Activated naive CD4-positive, alpha-beta T cell treated with Interleukin-2 at 50 U/mL for 16 hours (primary cell): Measurements from ENCODE around the gene CANX.

Experiments
- DNase-seq: peaks from one replicate; pipeline ENCODE4 v3.0.0-alpha.2; 2020

CANX gene

DNA sequence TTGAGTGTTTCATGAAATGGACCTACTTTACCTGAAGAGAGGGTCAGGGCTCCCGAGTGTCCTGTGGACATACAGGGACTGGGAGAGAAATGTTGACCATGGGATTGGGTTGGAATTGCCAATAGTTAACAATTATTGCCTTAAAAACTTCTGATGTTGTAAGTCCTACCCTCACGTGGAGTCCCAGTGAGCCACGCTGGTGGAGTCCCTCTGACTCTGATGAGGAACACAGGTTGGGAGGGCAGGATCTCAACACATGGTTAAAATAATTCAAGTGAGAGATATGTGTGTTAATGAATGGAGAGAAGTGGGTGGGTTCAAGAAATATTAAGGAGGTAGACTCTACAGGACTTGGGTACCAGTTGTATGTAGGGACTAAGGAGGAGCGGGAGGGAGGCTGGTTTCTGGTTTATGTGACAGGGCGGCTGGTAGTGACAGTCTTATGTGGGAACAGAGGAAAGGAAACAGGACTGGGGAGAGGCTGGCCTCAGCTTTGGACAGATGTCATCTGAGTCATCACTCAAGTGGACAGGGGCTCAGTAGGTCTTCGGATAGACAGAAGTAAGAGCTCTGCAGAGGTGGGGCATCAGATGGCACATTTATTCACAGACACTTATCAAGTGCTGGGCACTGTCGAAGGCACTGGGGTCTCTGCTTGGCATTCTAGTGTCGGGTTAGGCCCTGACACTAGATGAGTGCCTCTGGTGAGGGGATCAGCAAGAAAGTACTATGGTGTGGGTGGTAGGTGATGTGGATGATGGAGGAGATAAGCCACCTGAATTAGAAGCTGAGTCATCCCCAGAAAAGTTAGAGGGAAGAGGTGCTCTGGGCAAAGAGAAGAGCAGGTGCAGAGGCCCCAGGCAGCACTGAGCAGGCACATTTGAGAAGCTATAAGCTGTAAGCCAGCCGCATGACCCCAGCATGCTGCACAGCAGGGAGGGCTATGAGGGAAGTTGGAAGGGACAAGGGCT is 61.1 kb downstream of the CANX start:
- DNase-seq, result peak; percentile 27

GRCh38 chr5:179762079-179762780 is 63.5 kb downstream of the CANX start:
- peak; percentile 9 for DNase-seq

DNA sequence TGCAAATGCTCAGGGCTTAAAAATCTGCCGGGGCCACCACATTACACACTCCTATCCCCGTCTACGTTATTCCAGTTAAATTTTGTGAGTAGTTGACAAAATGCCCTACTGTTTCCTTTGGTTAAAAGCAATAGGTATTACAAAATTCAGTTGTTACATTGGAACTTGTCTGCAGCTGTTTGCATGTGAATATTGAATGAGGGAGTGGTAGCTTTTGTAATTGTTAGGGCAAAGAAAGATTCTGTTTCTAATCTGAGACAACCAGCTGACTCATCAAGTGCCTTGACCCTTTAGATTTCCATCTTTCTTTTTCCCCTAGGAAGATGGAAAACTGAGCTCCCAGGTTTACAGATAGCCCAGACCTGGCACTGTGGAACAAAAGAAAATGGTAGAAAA is 64.0 kb downstream of the CANX start:
- DNase-seq, result no peak

DNA sequence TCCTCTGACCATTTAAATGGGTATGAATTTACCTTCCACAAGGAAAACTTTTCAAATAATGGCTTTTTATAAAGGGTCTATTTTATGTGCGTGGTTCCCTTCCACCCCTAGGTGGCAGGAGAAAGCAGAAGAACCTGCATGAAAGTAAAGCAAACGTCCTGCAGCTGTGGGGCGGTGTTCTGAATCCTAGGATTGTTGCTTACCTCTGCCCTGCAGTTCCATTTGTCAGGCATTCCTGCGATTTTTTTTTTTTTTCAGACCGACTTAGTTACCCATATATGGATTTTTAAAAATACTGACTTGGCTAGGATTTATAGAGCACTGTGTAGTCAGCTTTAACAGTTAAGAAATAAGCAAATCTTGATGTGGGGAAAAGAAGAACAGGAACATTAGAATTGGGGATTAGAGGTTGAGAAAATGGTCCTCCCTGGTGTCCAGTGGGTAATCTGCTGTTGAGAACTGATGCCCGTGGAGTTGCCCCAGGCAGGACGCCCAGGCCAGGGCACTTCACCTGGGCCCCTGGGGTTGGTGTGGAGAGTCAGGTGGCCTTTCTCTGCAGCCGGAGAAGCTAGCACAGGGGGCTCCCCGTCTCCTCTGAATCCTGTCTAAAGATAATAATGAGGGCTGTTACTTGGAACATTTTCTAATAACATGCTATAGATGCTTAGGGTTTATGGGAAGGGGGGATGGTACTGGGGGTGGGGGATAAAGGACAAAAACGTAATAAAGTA is 64.6 kb downstream of the CANX start:
- DNase-seq, result peak; percentile 48

DNA sequence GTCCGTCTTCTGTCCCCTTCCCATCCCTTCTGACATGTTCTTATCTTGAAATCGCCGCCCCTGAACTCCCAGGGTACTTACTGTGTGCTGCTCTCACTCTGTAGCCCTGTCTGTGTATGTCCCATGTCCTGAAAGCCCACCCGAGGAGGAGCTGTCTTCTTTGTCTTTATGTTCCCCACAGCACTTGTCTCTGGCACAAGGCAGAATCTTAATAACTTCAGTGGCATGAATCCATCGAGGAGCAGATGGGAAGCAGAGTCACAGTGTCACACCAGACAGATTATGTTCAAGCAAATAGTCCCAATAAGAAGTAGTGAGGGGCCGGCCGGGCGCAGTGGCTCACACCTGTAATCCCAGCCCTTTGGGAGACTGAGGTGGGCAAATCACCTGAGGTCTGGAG is 65.3 kb downstream of the CANX start:
- no peak for DNase-seq

DNA sequence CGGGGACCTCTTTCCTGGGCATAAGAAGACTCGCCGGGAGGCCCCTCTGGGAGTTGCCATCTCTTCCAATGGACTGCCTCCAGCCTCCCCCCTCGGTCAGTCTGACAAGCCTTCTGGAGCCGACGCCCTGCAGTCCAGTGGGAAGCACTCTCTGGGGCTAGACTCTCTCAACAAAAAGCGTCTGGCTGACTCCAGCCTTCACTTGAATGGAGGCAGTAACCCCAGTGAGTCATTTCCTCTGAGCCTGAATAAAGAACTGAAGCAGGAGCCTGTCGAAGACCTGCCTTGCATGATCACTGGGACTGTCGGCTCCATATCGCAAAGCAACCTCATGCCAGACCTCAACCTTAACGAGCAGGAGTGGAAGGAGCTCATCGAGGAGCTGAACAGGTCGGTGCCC is 66.6 kb downstream of the CANX start:
- DNase-seq, result no peak

DNA sequence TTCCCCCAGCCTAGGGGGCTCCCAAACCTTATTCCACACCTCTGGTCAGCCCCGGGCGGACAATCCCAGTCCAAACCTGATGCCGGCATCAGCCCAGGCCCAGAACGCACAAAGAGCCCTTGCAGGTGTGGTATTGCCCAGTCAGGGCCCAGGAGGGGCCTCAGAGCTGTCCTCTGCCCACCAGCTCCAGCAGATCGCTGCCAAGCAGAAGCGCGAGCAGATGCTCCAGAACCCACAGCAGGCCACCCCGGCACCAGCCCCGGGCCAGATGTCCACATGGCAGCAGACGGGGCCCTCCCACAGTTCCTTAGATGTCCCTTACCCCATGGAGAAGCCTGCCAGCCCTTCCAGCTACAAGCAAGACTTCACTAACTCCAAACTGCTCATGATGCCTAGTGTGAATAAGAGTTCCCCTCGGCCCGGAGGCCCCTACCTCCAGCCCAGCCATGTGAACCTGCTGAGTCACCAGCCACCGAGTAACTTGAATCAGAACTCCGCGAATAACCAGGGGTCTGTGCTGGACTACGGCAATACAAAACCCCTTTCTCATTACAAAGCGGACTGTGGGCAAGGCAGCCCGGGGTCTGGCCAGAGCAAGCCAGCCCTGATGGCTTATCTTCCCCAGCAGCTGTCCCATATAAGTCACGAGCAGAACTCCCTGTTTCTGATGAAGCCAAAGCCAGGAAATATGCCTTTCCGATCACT is 67.4 kb downstream of the CANX start:
- DNase-seq, result no peak

GRCh38 chr5:179766726-179767455 is 68.1 kb downstream of the CANX start:
- no peak for DNase-seq

DNA sequence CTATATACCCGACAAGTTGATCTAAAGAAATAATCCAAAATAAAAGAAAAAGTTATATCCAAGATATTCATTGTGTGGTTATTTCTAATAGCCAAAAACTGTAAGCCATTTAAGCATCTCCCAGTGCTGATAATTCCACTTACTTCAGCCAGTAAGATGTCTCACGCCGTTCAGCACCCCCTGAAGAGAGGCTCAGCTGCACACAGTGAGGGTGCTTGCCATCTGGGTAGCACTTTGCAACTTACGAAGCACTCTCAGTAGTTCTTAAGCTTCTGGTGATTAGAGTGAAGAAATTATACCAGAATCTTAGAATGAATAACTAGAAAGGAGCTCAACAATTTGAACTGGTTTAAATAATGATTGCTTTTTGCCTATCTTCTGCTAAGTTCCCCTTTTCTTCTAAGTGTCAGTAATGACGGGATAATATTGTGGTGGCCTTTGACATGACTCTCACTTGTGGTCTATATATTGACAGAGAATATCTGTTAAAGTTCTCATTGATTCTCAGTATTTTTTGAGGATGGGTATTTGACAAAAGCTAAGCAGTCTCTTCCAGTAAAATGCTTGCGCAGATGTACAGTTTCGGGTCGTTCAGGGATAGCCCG is 68.8 kb downstream of the CANX start:
- no peak for DNase-seq

DNA sequence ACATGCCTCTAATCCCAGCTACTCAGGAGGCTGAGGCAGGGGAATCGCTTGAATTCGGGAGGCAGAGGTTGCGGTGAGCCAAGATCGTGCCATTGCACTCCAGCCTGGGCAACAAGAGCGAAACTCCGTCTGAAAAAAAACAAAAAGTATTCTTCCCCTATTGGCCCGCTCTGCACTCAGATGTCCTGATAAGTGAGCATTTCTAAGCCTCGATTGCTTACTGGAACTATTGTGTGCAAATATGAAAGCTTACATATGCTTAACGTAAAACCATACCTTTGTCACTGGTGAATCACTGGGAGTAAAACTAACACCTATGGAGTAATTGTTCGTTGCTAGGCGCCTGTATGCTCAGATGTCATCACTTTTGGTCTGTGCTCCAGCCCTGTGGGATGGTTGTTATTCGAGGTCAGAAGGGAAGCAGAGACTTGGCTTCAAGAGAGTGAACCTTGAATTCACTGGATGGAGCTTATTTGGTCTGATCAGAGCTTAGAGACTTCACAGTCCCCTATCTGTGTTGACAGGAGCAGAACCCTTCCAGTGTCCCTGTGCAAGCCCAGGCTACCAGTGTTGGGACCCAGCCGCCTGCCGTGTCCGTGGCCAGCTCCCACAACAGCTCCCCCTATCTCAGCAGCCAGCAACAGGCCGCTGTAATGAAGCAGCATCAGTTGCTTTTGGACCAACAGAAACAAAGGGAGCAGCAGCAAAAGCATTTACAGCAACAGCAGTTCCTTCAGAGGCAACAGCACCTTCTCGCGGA is 69.7 kb downstream of the CANX start:
- no peak for DNase-seq

GRCh38 chr5:179769271-179769670 is 70.5 kb downstream of the CANX start:
- DNase-seq, result no peak

DNA sequence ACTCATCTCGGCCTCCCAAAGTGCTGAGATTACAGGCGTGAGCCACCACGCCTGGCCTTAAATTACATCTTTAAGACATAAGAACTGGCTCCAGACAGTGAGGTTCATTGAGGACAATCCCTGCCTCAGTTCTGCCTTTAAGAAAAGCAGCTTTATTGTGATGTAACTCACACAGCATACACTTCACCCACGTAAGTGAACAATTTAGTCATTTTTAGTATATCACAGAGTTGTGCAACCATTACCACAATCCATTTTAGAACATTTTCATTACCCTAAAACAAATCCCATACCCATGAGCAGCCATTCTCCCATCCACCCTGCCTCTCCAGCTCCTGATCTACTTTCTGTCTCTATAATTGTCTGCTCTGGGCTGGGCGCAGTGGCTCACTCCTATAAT is 71.0 kb downstream of the CANX start:
- DNase-seq, result no peak

DNA sequence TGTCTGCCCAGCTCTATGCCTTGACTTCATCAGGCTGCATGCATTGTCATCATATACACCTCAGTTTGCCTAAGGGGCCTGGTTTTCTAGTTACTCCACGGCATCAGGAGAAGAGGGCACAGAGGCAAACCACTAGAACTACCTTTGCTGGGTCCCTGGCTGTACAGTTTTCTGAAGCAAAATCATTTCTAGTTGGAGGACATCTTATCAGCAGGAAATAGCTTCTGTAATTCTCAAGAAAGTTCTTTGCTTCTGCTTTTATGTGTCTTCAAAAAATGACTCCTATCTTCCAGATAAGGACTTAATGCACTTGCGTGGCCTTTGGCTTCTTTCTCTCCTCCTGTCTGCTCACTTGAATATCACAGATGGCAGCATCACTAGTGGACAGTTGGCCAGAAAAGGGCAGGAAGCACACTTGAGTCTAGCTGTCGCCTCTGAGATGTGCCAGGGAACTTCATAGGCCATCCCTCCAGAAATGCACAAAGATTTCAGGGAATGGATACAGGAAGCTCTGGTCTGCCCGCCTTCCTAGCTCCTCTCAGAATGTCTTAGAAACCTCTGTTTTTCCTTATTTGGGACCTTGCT is 72.6 kb downstream of the CANX start:
- no peak for DNase-seq

GRCh38 chr5:179772351-179772750 is 73.6 kb downstream of the CANX start:
- DNase-seq, result no peak

- no peak for DNase-seq
Measured at GRCh38 chr5:179773686-179774040, 74.9 kb downstream of the CANX start.

GRCh38 chr5:179774442-179774841 is 75.7 kb downstream of the CANX start:
- no peak for DNase-seq

- no peak for DNase-seq
Measured at GRCh38 chr5:179776411-179776938, 77.7 kb downstream of the CANX start.

DNA sequence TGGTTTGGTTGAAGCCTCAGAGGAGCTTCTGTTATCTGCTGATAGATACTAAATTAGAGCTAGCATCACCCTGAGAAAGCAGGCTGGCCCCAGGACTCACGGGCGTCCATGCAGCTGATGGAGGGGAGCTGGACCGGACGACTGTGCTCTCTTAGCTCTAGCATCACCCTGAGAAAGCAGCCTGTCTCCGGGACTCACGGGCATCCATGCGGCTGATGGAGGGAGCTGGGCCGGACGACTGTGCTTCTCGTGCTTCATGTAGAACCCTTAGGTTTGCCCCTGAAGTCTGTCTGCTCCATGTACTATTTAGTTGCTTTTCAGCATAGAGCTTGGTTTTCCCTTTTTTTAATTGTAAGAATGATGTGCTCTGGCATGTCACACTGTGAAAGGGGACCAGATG is 78.7 kb downstream of the CANX start:
- DNase-seq, result no peak

- DNase-seq, result no peak
Measured at GRCh38 chr5:179777909-179778308, 79.1 kb downstream of the CANX start.

GRCh38 chr5:179778591-179778990 is 79.8 kb downstream of the CANX start:
- DNase-seq, result no peak
